Muscle of leg (tissue), 11 donors: Measurements from ENCODE around the gene ZP1. TPM values are rescaled to one million over a fixed set of nuclear protein-coding genes. Genes with fewer than 3 reads are reported as not detected.

Experiments
- DNase-seq: peaks from one replicate; pipeline ENCODE4 v3.0.0; 2013
- H3K27ac ChIP-seq: one replicate; pipeline ENCODE4 v1.5.1; 2013; ENCODE audit warnings: mild to moderate bottlenecking, low read length, control low read depth
- H3K27me3 ChIP-seq: one replicate; pipeline ENCODE4 v1.6.1; 2013; ENCODE audit warnings: low read length; ENCODE audit not compliant: control insufficient read depth, insufficient read depth
- H3K36me3 ChIP-seq: one replicate; pipeline ENCODE4 v1.6.1; 2013; ENCODE audit warnings: low read length; ENCODE audit not compliant: control insufficient read depth, insufficient read depth
- H3K4me1 ChIP-seq: one replicate; pipeline ENCODE4 v1.6.1; 2013; ENCODE audit warnings: low read length; ENCODE audit not compliant: control insufficient read depth, insufficient read depth
- H3K4me3 ChIP-seq: one replicate; pipeline ENCODE4 v1.5.1; 2013; ENCODE audit warnings: low read length, control low read depth
- H3K9me3 ChIP-seq: replicated peaks from 2 replicates; pipeline ENCODE4 v1.6.1; 2013; ENCODE audit warnings: low read depth, low read length; ENCODE audit not compliant: control insufficient read depth
- WGBS: methylation state at CpG from one replicate; pipeline ENCODE4 v1.1.5; 2013; ENCODE audit warnings: missing lambda C conversion rate; ENCODE audit not compliant: insufficient coverage; 5-methylcytosine and 5-hydroxymethylcytosine counted together
- polyA plus RNA-seq, 8 donors: library from polyadenylated mRNA; unstranded; fragments of 120-200 nt; gene quantifications; one replicate each; pipeline versions ENCODE4 v1.2.1 to v1.2.3, GENCODE V29; 2013; ENCODE audit warnings: inconsistent platforms in 1 of 8, low replicate concordance in 1 of 8; ENCODE audit not compliant: insufficient read length in 8 of 8, insufficient read depth in 1 of 8
- total RNA-seq: library from RNA; stranded (reverse); fragments of 120-200 nt; gene quantifications from one replicate; pipeline ENCODE4 v1.2.4, GENCODE V29; 2013

ZP1 gene
- total and polyA plus RNA-seq, 9 donors: 0.07 to 0.13 TPM; not detected in 7

GRCh38 chr11:60879104-60879503, 11.8 kb downstream of the ZP1 start:
- Histone ChIP-seq H3K4me1 (peaks cover 39% of the 10 kb centered on the region), H3K27me3 (no peaks in the 10 kb centered on the region), H3K27ac (peak overlapping the region; percentile 73), H3K9me3 (no peaks in the 10 kb centered on the region), H3K4me3 (no peak overlapping the region), H3K36me3 (peaks cover 15% of the 10 kb centered on the region)
- no CpG with 5 or more reads among the region's 1 CpG for WGBS
- no peak for DNase-seq

GRCh38 chr11:60879971-60880588, 12.7 kb downstream of the ZP1 start:
- 17% methylated on average over 1 of the region's 5 CpGs for WGBS
- Histone ChIP-seq H3K27ac (no peak overlapping the region), H3K4me1 (peaks cover 31% of the 10 kb centered on the region), H3K4me3 (no peak overlapping the region), H3K36me3 (peaks cover 15% of the 10 kb centered on the region), H3K9me3 (no peaks in the 10 kb centered on the region), H3K27me3 (no peaks in the 10 kb centered on the region)
- no peak for DNase-seq

GRCh38 chr11:60880643-60881282, 13.4 kb downstream of the ZP1 start:
- H3K4me1 ChIP-seq: peaks cover 24% of the 10 kb centered on the region
- H3K27ac ChIP-seq: no peak overlapping the region
- no peak overlapping the region for H3K4me3 ChIP-seq
- peaks cover 15% of the 10 kb centered on the region for H3K36me3 ChIP-seq
- no peak for DNase-seq
- H3K9me3 ChIP-seq: no peaks in the 10 kb centered on the region
- WGBS: 46% methylated on average over 6 of the region's 8 CpGs
- H3K27me3 ChIP-seq: no peaks in the 10 kb centered on the region

GRCh38 chr11:60887556-60887955, 20.2 kb downstream of the ZP1 start:
- DNase-seq: peak; percentile 54
- Histone ChIP-seq H3K4me1 (no peaks in the 10 kb centered on the region), H3K27ac (no peak overlapping the region), H3K27me3 (no peaks in the 10 kb centered on the region), H3K9me3 (no peaks in the 10 kb centered on the region), H3K4me3 (no peak overlapping the region), H3K36me3 (peaks cover 34% of the 10 kb centered on the region)
- WGBS: 55% methylated on average over 5 of the region's 5 CpGs

GRCh38 chr11:60889869-60890311, 22.5 kb downstream of the ZP1 start:
- Histone ChIP-seq H3K9me3 (no peaks in the 10 kb centered on the region), H3K27me3 (no peaks in the 10 kb centered on the region), H3K36me3 (peaks cover 54% of the 10 kb centered on the region), H3K4me1 (no peaks in the 10 kb centered on the region), H3K27ac (no peak overlapping the region), H3K4me3 (no peak overlapping the region)
- DNase-seq: no peak
- WGBS: 72% methylated on average over 6 of the region's 6 CpGs

GRCh38 chr11:60890696-60891095, 23.4 kb downstream of the ZP1 start:
- 50% methylated on average over 2 of the region's 5 CpGs for WGBS
- no peak overlapping the region for H3K4me3 ChIP-seq
- no peaks in the 10 kb centered on the region for H3K4me1 ChIP-seq
- H3K36me3 ChIP-seq: peaks cover 61% of the 10 kb centered on the region
- H3K9me3 ChIP-seq: no peaks in the 10 kb centered on the region
- DNase-seq: no peak
- no peak overlapping the region for H3K27ac ChIP-seq
- no peaks in the 10 kb centered on the region for H3K27me3 ChIP-seq

GRCh38 chr11:60891103-60891741, 23.9 kb downstream of the ZP1 start:
- H3K4me3 ChIP-seq: no peak overlapping the region
- DNase-seq: no peak
- H3K27ac ChIP-seq: no peak overlapping the region
- H3K4me1 ChIP-seq: no peaks in the 10 kb centered on the region
- no peaks in the 10 kb centered on the region for H3K9me3 ChIP-seq
- H3K27me3 ChIP-seq: no peaks in the 10 kb centered on the region
- WGBS: 77% methylated on average over 3 of the region's 7 CpGs
- peaks cover 66% of the 10 kb centered on the region for H3K36me3 ChIP-seq

- Histone ChIP-seq H3K27ac (no peak overlapping the region), H3K27me3 (no peaks in the 10 kb centered on the region), H3K4me3 (no peak overlapping the region), H3K9me3 (no peaks in the 10 kb centered on the region), H3K36me3 (peaks cover 84% of the 10 kb centered on the region), H3K4me1 (no peaks in the 10 kb centered on the region)
- DNase-seq: no peak
- no CpG with 5 or more reads among the region's 5 CpGs for WGBS
Measured at GRCh38 chr11:60895687-60896086, 28.3 kb downstream of the ZP1 start.

GRCh38 chr11:60897496-60897895, 30.2 kb downstream of the ZP1 start:
- Histone ChIP-seq H3K4me1 (no peaks in the 10 kb centered on the region), H3K27ac (no peak overlapping the region), H3K4me3 (no peak overlapping the region), H3K36me3 (peaks cover 89% of the 10 kb centered on the region), H3K9me3 (no peaks in the 10 kb centered on the region), H3K27me3 (no peaks in the 10 kb centered on the region)
- no peak for DNase-seq
- WGBS: 89% methylated on average over 2 of the region's 4 CpGs

- Histone ChIP-seq H3K27me3 (no peaks in the 10 kb centered on the region), H3K9me3 (no peaks in the 10 kb centered on the region), H3K4me3 (no peak overlapping the region), H3K36me3 (peaks cover 88% of the 10 kb centered on the region), H3K27ac (no peak overlapping the region), H3K4me1 (no peaks in the 10 kb centered on the region)
- peak; percentile 75 for DNase-seq
- 81% methylated on average over 7 of the region's 12 CpGs for WGBS
Measured at GRCh38 chr11:60899046-60899936, 31.9 kb downstream of the ZP1 start.
